ENCODE results near the gene SMC4.
A peak's percentile ranks its signal among the peaks of the same experiment; 100 is the strongest.

SMC4 gene

GRCh38 chr3:160394009-160394392, 5.4 kb upstream of the SMC4 start:
- DNase-seq (ENCODE audit: low read depth) = no peak

GRCh38 chr3:160395297-160395696, 4.2 kb upstream of the SMC4 start:
- peak; percentile 86 for DNase-seq (ENCODE audit: low read depth)

DNA sequence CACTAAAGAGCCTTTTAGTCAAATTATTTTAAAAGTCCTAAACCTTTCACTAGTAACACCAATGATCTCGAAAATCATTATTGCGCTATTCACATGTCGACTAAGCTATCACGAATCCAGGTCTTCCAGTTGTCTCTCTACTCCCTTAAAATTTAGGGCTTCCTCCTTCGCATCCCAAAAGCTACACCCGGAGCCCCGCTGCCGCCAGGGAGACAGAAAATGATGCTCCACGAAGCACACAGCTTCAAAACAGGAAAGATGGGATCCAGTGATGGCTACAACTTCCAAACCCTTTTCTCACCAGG, 678 bp upstream of the SMC4 start:
- no peak for DNase-seq (ENCODE audit: low read depth)

DNA sequence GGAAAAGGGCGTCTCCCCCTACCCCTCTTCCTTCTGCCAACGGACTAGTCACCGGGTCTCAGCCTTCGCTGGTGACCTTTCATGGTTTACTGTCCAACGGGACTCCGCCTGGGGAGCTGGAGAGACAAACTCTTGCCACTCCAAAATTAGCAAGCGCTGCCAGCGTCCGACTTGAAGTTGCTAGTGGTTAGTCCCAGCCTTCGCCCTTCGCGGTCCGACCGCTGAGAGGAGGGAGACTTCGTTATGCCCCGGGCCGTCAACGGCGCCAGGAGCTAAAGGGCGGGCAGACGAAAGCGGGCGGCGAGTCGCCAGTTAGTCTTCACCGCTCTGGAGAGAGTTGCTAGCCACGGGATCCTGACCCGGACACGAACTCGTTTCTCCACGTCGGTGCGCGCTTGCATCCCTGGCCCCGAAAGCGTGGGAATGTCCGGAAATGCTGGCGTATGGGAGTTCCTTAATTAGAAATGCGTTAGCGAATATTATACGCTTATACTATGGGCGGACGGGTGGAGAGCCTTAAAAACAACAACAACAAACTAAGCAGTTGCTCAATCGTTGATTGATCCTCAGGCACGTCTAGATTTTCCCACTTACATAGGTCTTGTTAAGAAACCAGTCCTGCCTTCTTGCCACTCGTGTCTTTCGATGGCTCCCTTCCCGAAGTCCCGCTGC, 716 bp downstream of the SMC4 start:
- DNase-seq (ENCODE audit: low read depth) = peak; percentile 75

GRCh38 chr3:160400702-160401150, 1.3 kb downstream of the SMC4 start:
- DNase-seq (ENCODE audit: low read depth) = peak; percentile 37

- peak; percentile 88 for DNase-seq (ENCODE audit: low read depth)
Observed at GRCh38 chr3:160401291-160402095, 2.0 kb downstream of the SMC4 start.

DNA sequence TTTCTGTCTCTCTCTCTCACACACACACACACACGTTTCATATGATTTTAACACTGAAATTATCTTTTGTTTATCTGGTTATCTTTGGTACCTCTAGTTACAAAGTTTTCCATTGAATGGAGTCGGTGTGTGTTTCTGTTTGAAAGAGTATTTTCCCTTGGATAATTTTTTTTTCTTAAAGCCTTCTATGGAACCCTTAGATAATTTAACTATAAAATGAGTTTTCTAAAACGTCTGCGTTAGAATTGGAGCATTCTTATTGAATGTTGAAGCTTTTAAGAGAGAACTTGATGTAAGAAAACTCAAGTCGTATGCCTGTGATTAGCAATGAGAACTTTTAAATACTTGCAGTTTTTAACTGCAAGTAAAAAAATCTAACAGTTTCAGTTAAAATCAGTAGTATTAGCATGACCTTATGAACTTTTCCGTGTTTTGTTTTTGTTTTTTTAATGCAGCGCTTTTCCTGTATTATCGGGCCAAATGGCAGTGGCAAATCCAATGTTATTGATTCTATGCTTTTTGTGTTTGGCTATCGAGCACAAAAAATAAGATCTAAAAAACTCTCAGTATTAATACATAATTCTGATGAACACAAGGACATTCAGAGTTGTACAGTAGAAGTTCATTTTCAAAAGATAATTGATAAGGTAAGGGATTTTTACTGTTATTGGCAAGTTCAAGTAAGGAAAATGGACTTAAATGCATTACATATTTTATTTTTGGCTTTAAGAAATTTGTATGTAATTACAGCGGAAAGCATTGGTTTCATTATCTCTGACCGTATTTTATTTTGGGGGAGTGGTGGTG, 3.0 kb downstream of the SMC4 start:
- DNase-seq (ENCODE audit: low read depth) = peak; percentile 25

- peak; percentile 44 for DNase-seq (ENCODE audit: low read depth)
Observed at GRCh38 chr3:160403028-160403545, 3.6 kb downstream of the SMC4 start.

DNA sequence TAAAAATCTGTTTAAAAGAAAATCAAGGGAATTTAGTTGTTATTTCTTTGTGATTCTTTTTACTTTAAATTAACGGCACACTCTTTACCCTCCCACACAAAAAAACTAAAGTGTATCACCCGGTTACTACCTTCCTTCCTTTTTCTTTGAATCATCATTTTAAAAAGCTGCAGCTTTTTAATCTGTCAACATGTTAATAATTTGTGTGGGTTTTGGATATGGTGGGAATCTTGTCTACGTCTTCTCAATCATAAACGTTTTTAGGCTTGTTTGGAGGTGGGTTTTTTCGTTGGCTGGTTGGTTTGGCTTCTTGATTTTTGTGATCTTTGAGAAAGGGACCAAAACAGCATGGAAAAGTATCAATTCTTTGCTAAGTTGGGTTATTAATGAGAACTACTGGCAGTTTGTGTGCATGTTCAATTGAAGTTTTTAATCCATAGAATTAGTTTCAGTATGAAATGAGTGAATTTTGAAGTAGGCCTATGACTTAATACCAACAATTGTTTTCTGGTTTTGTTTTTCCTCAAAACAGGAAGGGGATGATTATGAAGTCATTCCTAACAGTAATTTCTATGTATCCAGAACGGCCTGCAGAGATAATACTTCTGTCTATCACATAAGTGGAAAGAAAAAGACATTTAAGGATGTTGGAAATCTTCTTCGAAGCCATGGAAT, 4.5 kb downstream of the SMC4 start:
- peak; percentile 50 for DNase-seq (ENCODE audit: low read depth)

DNA sequence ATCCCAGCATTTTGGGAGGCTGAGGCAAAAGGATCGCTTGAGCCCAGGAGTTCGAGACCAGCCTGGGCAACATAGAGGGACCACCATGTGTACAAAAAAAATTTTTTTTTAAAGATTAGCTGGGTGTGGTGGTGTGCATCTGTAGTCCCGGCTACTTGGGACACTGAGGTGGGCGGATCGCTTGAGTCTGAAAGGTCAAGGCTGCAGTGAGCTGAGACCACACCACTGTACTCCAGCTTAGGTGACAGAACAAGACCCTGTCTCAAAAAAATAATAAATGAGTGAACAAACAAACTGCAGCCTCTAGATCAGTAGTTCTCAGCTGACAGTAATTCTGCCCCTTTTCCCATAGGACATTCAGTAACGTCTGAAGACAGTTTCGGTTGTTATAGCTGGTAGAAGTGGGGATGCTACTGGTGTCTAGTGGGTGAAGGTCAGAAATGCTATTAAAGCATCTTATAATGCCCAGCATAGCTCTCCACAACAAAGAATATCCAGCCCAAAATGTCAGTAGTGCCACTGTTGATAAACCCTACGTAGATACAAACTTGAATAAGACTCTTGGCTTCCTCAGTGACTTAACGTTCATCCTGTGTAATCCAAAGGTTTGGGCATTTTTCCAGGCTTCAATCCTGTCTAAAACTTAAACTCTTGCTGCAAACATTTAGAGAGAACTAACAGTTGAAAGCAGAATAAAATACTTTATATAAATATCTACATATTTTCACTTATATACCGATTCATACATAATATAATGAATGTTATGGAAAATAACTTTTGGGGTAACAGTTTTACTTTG, 10.6 kb downstream of the SMC4 start:
- peak; percentile 34 for DNase-seq (ENCODE audit: low read depth)

DNA sequence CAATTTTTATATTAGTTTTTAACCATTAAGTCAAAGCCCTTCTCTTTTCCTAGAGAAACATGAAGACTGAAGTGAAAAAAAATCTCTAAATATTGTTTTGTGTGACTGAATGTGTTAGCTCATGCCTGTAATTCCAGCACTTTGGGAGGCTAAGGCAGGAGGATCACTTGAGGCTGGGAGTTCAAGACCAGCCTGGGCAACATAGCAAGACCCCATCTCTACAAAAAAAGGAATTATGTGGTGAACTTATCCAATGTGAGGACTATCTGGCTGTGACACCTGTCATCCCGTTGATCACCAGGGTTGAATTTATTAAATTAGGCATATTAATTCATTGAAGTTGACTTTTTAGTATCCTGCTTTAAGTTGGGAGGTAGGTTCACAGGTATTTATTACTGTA, 13.0 kb downstream of the SMC4 start:
- DNase-seq (ENCODE audit: low read depth) = no peak

DNA sequence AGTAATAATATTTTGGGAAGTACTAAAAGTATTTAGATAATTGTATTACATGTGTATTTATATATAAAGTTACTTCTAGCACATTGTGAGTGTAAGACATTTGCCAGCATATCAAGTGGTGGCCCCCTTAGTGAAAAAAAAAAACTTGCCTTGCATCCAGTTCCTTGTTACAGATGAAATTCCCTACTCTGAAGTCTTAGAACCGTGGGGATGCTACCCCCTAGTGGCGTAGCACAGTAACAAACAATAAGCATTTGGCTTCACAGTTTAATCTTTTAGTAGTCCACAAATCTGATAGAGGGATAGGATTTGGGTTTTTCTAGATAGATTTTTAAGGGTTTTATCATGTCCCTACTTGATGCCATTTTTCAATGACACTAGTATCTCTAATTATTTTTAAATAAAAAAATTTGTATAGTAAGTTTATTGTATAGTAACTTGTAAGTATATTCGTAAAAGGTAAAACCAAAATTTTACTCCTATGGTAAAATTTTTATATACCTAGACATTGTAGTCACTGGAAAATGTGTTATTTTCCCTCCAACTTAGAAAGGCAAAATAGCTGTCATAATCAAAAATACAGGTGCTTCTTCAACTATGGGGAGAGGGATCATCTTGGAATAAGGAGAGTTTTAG, 14.3 kb downstream of the SMC4 start:
- DNase-seq (ENCODE audit: low read depth) = peak; percentile 86

DNA sequence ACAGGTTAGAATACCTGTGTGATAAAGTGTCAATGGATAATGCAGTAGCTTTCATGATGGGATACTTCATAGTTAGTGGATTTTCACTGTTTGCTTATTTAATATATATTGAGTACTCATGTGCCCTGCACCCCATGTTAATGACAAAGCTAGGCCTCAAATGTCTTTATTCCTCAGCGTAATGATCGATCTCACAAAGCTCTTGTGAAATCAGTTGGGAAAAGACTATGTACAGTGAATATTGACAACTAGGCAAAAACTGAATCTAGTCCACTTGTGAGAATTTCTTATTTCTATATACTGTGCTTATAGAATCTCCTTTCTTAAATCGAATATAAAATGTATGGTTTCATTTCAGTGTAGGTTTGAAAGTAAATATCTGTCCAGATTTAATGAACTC, 17.9 kb downstream of the SMC4 start:
- no peak for DNase-seq (ENCODE audit: low read depth)

GRCh38 chr3:160427832-160428424, 28.5 kb downstream of the SMC4 start:
- no peak for DNase-seq (ENCODE audit: low read depth)

- peak; percentile 75 for DNase-seq (ENCODE audit: low read depth)
Observed at GRCh38 chr3:160434071-160434470, 34.6 kb downstream of the SMC4 start.

DNA sequence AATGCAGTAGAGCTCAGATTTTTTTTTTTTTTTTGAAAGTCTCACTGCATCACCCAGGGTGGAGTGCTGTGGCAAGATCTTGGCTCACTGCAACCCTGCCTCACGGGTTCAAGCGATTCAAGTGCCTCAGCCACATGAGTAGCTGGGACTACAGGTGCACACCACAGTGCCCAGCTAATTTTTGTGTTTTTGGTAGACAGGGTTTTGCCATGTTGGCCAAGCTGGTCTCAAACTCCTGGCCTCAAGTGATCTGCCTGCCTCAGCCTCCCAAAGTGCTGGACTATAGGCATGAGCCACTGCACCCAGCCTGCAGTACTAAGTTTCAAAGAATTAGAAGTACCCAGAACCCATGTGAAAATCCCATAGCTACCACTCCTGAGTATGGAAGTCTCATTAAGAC, 35.6 kb downstream of the SMC4 start:
- DNase-seq (ENCODE audit: low read depth) = no peak

DNA sequence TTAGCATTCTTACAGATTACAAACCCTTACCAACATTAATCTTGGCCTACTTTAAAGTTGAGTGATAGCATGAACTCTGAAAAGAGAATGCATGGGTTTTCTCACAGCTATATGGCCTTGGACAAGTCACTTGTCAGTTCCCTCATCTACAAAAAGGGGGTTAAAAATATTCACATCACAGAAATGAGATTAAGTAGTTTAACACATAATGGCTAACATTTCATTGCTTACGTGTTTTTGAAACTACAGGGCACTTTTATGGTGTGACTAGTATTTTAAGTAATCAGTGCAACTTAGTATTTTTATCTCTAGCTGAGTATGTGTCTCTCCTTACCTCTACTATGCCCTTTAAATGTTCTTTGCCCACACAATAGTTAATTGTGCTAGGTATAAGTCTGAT, 36.3 kb downstream of the SMC4 start:
- DNase-seq (ENCODE audit: low read depth) = no peak

GRCh38 chr3:160437083-160437455, 37.6 kb downstream of the SMC4 start:
- no peak for DNase-seq (ENCODE audit: low read depth)

- DNase-seq (ENCODE audit: low read depth) = no peak
Observed at GRCh38 chr3:160440687-160441086, 41.2 kb downstream of the SMC4 start.

GRCh38 chr3:160444411-160444810, 45.0 kb downstream of the SMC4 start:
- peak; percentile 12 for DNase-seq (ENCODE audit: low read depth)
